GM12801 (cell line): ENCODE results near the gene UQCRFS1.

ENCODE experiments used
- CTCF ChIP-seq: IDR thresholded peaks from one replicate; pipeline ENCODE4 v1.5.1; 2011; ENCODE audit warnings: control low read depth; ENCODE audit not compliant: insufficient read length; ENCODE audit errors: extremely low read depth

The UQCRFS1 gene

GRCh38 chr19:29255006-29255405 is 42.1 kb upstream of the UQCRFS1 start:
- TF ChIP-seq CTCF = no peak

GRCh38 chr19:29248332-29248844 is 35.4 kb upstream of the UQCRFS1 start:
- no peak for TF ChIP-seq CTCF

GRCh38 chr19:29247872-29248271 is 34.9 kb upstream of the UQCRFS1 start:
- no peak for TF ChIP-seq CTCF

- TF ChIP-seq CTCF = no peak
Observed at GRCh38 chr19:29247471-29247870, 34.5 kb upstream of the UQCRFS1 start.

- no peak for TF ChIP-seq CTCF
Observed at GRCh38 chr19:29247051-29247450, 34.1 kb upstream of the UQCRFS1 start.

GRCh38 chr19:29245215-29245614 is 32.3 kb upstream of the UQCRFS1 start:
- no peak for TF ChIP-seq CTCF

- no peak for TF ChIP-seq CTCF
Observed at GRCh38 chr19:29241324-29241723, 28.4 kb upstream of the UQCRFS1 start.
